ENCODE measurements around the gene AUNIP. TPM values are rescaled to one million over a fixed set of nuclear protein-coding genes. Genes with fewer than 3 reads are reported as not detected.

AUNIP gene
- total RNA-seq, 2 experiments from 2014 or later = 7.8 to 9.1 TPM

DNA sequence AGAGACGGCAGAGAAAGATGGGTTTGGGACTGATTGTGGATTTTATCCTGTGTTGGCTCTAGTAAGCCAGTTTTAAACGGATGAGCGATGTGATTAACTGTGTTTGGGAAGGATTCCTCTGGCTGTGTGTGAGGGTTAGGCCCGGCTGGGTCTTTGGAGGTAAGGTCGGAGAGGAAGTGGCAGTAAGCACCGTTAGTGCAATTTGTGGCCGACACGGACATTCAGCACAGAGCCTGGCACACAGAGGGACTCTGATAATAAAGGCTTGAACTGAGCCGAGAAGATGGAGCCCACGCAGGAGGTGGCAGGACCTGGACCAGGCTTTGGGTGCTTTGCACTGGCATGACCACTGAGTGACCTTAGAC lies 38.2 kb downstream of the AUNIP start:
- H3K27ac Mint-ChIP-seq = peak overlapping the region; percentile 93
- no peaks in the 10 kb centered on the region for H3K27me3 Mint-ChIP-seq (ENCODE audit: low read depth)
- ATAC-seq (no peak), DNase-seq (no peak)
- peak overlapping the region; percentile 89 for H3K4me3 Mint-ChIP-seq
- H3K4me1 Mint-ChIP-seq (ENCODE audit: low read depth) = peaks cover 30% of the 10 kb centered on the region
- H3K9me3 Mint-ChIP-seq (ENCODE audit: insufficient read depth) = no peaks in the 10 kb centered on the region
- H3K36me3 Mint-ChIP-seq (ENCODE audit: low read depth) = peaks cover 7% of the 10 kb centered on the region
- ChIA-PET POLR2A (interaction anchor here (0.7 to 2.4 kb wide), 8 partner anchors 9 to 588 kb away, joined by 3 to 8 read pairs (median 4); partner anchors contain the start of genes PAFAH2, PAQR7, RSRP1 and SYF2), CTCF (interaction anchor here (0.8 to 3.3 kb wide), 5 partner anchors 10 to 176 kb away, joined by 3 to 15 read pairs (median 9); partner anchors contain the start of gene PAFAH2)

DNA sequence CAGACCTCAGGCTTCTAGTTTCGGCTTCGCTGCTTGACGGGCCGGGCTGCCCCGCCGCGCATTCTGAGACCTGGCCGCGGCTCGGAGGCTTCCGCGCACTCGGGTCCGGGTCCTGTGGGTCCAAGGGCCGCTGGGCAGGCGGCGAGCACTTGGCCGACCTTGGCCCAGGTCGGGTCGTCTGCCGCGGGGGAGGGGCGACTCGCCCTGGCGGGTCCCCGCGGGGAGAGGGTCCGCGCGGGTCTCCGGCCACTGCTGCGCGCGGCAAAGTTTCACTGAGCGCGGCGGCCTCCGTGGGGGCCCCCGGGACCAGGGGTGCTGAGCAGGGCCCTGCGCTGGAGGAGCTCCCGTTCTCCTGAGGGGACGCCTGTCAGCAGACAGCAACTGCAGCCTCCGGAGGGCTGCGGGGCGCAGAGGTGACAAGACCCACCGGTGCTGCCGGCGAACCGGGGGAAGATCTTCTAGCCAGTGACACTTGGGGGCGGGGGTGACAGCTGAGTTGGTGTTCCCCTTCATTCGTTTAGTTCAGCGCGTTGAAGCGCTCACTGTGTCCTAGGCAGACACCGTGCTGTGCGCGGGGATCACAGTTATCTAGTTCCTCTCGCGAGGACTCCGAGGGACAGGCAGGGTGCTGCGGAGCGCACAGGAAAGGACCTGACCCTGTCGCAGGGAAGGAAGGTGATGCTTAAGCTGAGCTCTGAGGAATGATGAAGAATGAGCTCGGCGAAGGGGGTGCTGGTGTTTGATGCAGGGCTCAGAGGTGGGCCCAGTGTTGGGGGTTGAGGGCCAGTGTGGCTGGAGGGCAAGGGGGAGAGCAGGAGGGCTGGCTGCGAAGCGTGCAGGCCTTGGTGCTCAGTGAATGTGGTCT lies 38.8 kb downstream of the AUNIP start:
- DNase-seq (peak; percentile 86), ATAC-seq (peak; percentile 79)
- peaks cover 6% of the 10 kb centered on the region for H3K36me3 Mint-ChIP-seq (ENCODE audit: low read depth)
- ChIA-PET CTCF (interaction anchor here (0.8 to 3.3 kb wide), 10 partner anchors 9 to 317 kb away, joined by 3 to 15 read pairs (median 5); partner anchors contain the start of gene PAFAH2), POLR2A (interaction anchor here (0.6 to 2.4 kb wide), 13 partner anchors 10 to 920 kb away, joined by 3 to 8 read pairs (median 3); partner anchors contain the start of genes PAFAH2, PAQR7, RSRP1 and SYF2)
- no peaks in the 10 kb centered on the region for H3K9me3 Mint-ChIP-seq (ENCODE audit: insufficient read depth)
- no peaks in the 10 kb centered on the region for H3K27me3 Mint-ChIP-seq (ENCODE audit: low read depth)
- H3K4me1 Mint-ChIP-seq (ENCODE audit: low read depth) = peaks cover 30% of the 10 kb centered on the region
- H3K4me3 Mint-ChIP-seq = peak overlapping the region; percentile 89
- H3K27ac Mint-ChIP-seq = peak overlapping the region; percentile 93

GRCh38 chr1:25819491-25820246 lies 39.6 kb downstream of the AUNIP start, which contains the start of gene MTFR1L:
Gene MTFR1L (plus strand): TSS chr1:25819954. CDS start chr1:25823105, 3,151 bp downstream.
- Mint-ChIP-seq H3K4me1 (ENCODE audit: low read depth) (peaks cover 30% of the 10 kb centered on the region), H3K27ac (peak within 1 kb of the TSS; percentile 93), H3K27me3 (ENCODE audit: low read depth) (no peaks in the 10 kb centered on the region), H3K36me3 (ENCODE audit: low read depth) (peaks cover 6% of the 10 kb centered on the region), H3K9me3 (ENCODE audit: insufficient read depth) (no peaks in the 10 kb centered on the region), H3K4me3 (peak within 1 kb of the TSS; percentile 89)
- peak; percentile 97 for DNase-seq
- POLR2A ChIA-PET = interaction anchor here (0.6 to 2.4 kb wide), 12 partner anchors 10 to 919 kb away, joined by 3 to 8 read pairs (median 4); partner anchors contain the start of genes PAFAH2 and SYF2
- peak; percentile 88 for ATAC-seq
- CTCF ChIA-PET = interaction anchor here (0.8 to 3.3 kb wide), 9 partner anchors 8 to 316 kb away, joined by 3 to 15 read pairs (median 5); partner anchors contain the start of gene PAFAH2

DNA sequence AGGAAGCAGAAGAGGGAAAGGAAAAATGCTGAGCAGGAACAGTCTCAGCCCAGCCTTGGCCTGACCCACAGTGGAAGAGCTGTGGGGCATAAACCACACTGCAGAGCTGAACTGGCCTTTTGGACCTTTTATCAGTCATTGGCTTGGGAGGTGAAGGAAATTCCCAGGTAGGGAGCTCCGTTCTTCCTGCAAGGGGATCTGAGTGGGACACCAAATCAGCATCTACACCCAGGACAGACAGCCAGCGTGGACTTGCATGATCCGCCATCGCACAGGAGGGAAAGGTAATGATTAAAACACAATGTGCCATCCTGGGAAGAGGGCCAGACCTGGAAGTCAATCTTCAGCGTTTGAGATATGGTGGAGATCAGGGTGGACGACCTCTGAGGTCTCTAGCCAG lies 40.7 kb downstream of the AUNIP start:
- Mint-ChIP-seq H3K9me3 (ENCODE audit: insufficient read depth) (no peaks in the 10 kb centered on the region), H3K27me3 (ENCODE audit: low read depth) (no peaks in the 10 kb centered on the region), H3K4me3 (peak overlapping the region; percentile 89), H3K27ac (peak overlapping the region; percentile 91), H3K4me1 (ENCODE audit: low read depth) (peaks cover 33% of the 10 kb centered on the region), H3K36me3 (ENCODE audit: low read depth) (peaks cover 6% of the 10 kb centered on the region)
- DNase-seq (no peak), ATAC-seq (no peak)
- ChIA-PET CTCF (interaction anchor here (1.2 to 2.3 kb wide), 2 partner anchors 179 to 204 kb away, joined by 4 to 7 read pairs; partner anchors contain the start of gene PAFAH2), POLR2A (interaction anchor here (0.6 kb wide), 1 partner anchor 375 kb away, joined by 3 read pairs; no protein-coding TSS in a partner anchor)

- Mint-ChIP-seq H3K4me1 (ENCODE audit: low read depth) (peaks cover 33% of the 10 kb centered on the region), H3K4me3 (peak overlapping the region; percentile 89), H3K9me3 (ENCODE audit: insufficient read depth) (no peaks in the 10 kb centered on the region), H3K36me3 (ENCODE audit: low read depth) (peaks cover 6% of the 10 kb centered on the region), H3K27ac (peak overlapping the region; percentile 91), H3K27me3 (ENCODE audit: low read depth) (no peaks in the 10 kb centered on the region)
- no peak for DNase-seq
- ChIA-PET CTCF (interaction anchor here (2.3 kb wide), 1 partner anchor 179 kb away, joined by 7 read pairs; the partner anchor contains the start of gene PAFAH2), POLR2A (interaction anchor here (0.6 kb wide), 1 partner anchor 374 kb away, joined by 3 read pairs; no protein-coding TSS in a partner anchor)
- ATAC-seq = no peak
Observed at GRCh38 chr1:25817840-25818501, 41.3 kb downstream of the AUNIP start.

DNA sequence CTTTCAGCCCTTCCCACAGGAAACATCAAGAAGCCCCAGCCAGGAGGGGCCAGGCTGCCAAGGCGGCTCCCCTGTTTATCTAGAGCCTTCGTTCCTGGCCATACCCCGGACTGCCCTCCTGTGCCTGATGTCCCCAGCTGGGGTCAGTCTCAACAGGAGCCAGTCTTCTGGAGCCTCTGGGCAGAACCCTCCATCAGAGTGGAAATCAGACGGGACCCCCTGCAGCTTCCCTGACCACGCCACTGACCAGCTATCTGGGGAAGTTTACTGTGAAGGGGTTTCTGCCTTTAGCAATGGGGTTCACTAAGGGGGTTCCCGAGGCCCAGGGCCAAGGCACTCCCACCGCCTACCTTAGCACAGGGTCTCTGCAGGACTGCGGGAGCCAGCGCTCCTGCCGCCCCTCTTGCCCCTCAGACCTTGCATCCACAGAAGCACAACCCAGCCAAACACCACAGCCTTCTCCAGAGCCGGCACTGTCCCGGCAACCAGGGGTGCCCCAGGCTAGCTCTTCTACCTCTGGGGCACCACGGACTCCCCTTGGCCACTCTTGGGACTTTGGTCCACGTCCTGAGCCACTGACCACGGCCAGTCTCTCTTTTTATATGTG lies 43.0 kb downstream of the AUNIP start:
- Mint-ChIP-seq H3K4me1 (ENCODE audit: low read depth) (peaks cover 22% of the 10 kb centered on the region), H3K27ac (no peak overlapping the region), H3K4me3 (no peak overlapping the region), H3K27me3 (ENCODE audit: low read depth) (no peaks in the 10 kb centered on the region), H3K36me3 (ENCODE audit: low read depth) (peaks cover 6% of the 10 kb centered on the region), H3K9me3 (ENCODE audit: insufficient read depth) (no peaks in the 10 kb centered on the region)
- DNase-seq (no peak), ATAC-seq (no peak)
- POLR2A ChIA-PET = interaction anchor here (0.7 kb wide), 1 partner anchor 161 kb away, joined by 3 read pairs; no protein-coding TSS in a partner anchor
- CTCF ChIA-PET = no interaction called here

- H3K4me1 Mint-ChIP-seq (ENCODE audit: low read depth) = peaks cover 20% of the 10 kb centered on the region
- ATAC-seq = no peak
- H3K36me3 Mint-ChIP-seq (ENCODE audit: low read depth) = no peaks in the 10 kb centered on the region
- POLR2A ChIA-PET = interaction anchor here (0.7 kb wide), 1 partner anchor 160 kb away, joined by 3 read pairs; no protein-coding TSS in a partner anchor
- CTCF ChIA-PET = interaction anchor here (1.1 to 1.7 kb wide), 2 partner anchors 90 to 182 kb away, joined by 3 to 4 read pairs; partner anchors contain the start of gene PAFAH2
- no peak for DNase-seq
- no peak overlapping the region for H3K27ac Mint-ChIP-seq
- no peaks in the 10 kb centered on the region for H3K27me3 Mint-ChIP-seq (ENCODE audit: low read depth)
- H3K9me3 Mint-ChIP-seq (ENCODE audit: insufficient read depth) = no peaks in the 10 kb centered on the region
- no peak overlapping the region for H3K4me3 Mint-ChIP-seq
Observed at GRCh38 chr1:25815208-25816111, 43.8 kb downstream of the AUNIP start.

- ChIA-PET CTCF (interaction anchor here (1.1 to 1.7 kb wide), 3 partner anchors 89 to 206 kb away, joined by 3 to 4 read pairs (median 4); partner anchors contain the start of gene PAFAH2), POLR2A (no interaction called here)
- Mint-ChIP-seq H3K36me3 (ENCODE audit: low read depth) (no peaks in the 10 kb centered on the region), H3K4me3 (no peak overlapping the region), H3K4me1 (ENCODE audit: low read depth) (peaks cover 20% of the 10 kb centered on the region), H3K27ac (peak overlapping the region; percentile 57), H3K27me3 (ENCODE audit: low read depth) (no peaks in the 10 kb centered on the region), H3K9me3 (ENCODE audit: insufficient read depth) (no peaks in the 10 kb centered on the region)
- no peak for DNase-seq
- no peak for ATAC-seq
Observed at GRCh38 chr1:25814549-25815087, 44.6 kb downstream of the AUNIP start.

- CTCF ChIA-PET = interaction anchor here (0.9 to 1.7 kb wide), 4 partner anchors 12 to 205 kb away, joined by 3 to 4 read pairs (median 4); partner anchors contain the start of gene PAFAH2
- no peaks in the 10 kb centered on the region for H3K9me3 Mint-ChIP-seq (ENCODE audit: insufficient read depth)
- POLR2A ChIA-PET = interaction anchor here (1.2 kb wide), 1 partner anchor 204 kb away, joined by 3 read pairs; no protein-coding TSS in a partner anchor
- DNase-seq (no peak), ATAC-seq (no peak)
- no peak overlapping the region for H3K4me3 Mint-ChIP-seq
- no peaks in the 10 kb centered on the region for H3K27me3 Mint-ChIP-seq (ENCODE audit: low read depth)
- H3K4me1 Mint-ChIP-seq (ENCODE audit: low read depth) = peaks cover 14% of the 10 kb centered on the region
- no peak overlapping the region for H3K27ac Mint-ChIP-seq
- H3K36me3 Mint-ChIP-seq (ENCODE audit: low read depth) = no peaks in the 10 kb centered on the region
Observed at GRCh38 chr1:25813734-25814471, 45.4 kb downstream of the AUNIP start.
